Fibroblast of peridontal ligament (primary cell): Measurements from ENCODE around the gene GMPR2.
"Not testable (repeated sequence)": the region's sequence is repeated elsewhere in the genome, so short reads cannot be mapped to it uniquely, and the experiment has no call there.

Experiments
- DNase-seq: peaks from one replicate; pipeline ENCODE4 v3.0.0-alpha.2; 2010; ENCODE audit errors: extremely low read depth

GMPR2 gene

GRCh38 chr14:24231263-24232120 is 1.2 kb upstream of the GMPR2 start:
- no peak for DNase-seq

- DNase-seq = peak; percentile 97
Observed at GRCh38 chr14:24232121-24232644, 546 bp upstream of the GMPR2 start, which contains the start of gene NEDD8. TSS of gene NEDD8 (minus strand) at chr14:24232367. CDS start at chr14:24232267, 100 bp downstream.

GRCh38 chr14:24233538-24233866 is 773 bp downstream of the GMPR2 start:
- no peak for DNase-seq

- no peak for DNase-seq
Observed at GRCh38 chr14:24234095-24235005, 1.6 kb downstream of the GMPR2 start.

GRCh38 chr14:24235804-24236688 is 3.3 kb downstream of the GMPR2 start:
- DNase-seq = no peak

- no peak for DNase-seq
Observed at GRCh38 chr14:24236689-24237462, 4.1 kb downstream of the GMPR2 start.

- DNase-seq = no peak
Observed at GRCh38 chr14:24237463-24237955, 4.8 kb downstream of the GMPR2 start.

- DNase-seq = no peak
Observed at GRCh38 chr14:24238123-24238522, 5.4 kb downstream of the GMPR2 start.

GRCh38 chr14:24238527-24239037 is 5.9 kb downstream of the GMPR2 start:
- no peak for DNase-seq

GRCh38 chr14:24240110-24240918 is 7.6 kb downstream of the GMPR2 start:
- no peak for DNase-seq

- DNase-seq = peak; percentile 87
Observed at GRCh38 chr14:24241829-24242443, 9.2 kb downstream of the GMPR2 start.

GRCh38 chr14:24243336-24243836 is 10.7 kb downstream of the GMPR2 start:
- DNase-seq = no peak

GRCh38 chr14:24245350-24245749 is 12.6 kb downstream of the GMPR2 start:
- DNase-seq = not testable (repeated sequence)

- peak; percentile 57 for DNase-seq
Observed at GRCh38 chr14:24246765-24247212, 14.1 kb downstream of the GMPR2 start.

GRCh38 chr14:24247422-24247821 is 14.7 kb downstream of the GMPR2 start:
- DNase-seq = no peak

- DNase-seq = no peak
Observed at GRCh38 chr14:24249230-24250021, 16.7 kb downstream of the GMPR2 start.

- no peak for DNase-seq
Observed at GRCh38 chr14:24250354-24250753, 17.6 kb downstream of the GMPR2 start.

GRCh38 chr14:24251880-24252288 is 19.2 kb downstream of the GMPR2 start:
- no peak for DNase-seq
